ENCODE measurements around the gene S100A9. TPM values are rescaled to one million over a fixed set of nuclear protein-coding genes. Genes with fewer than 3 reads are reported as not detected.
A peak's percentile ranks its signal among the peaks of the same experiment; 100 is the strongest.

S100A9 gene
- polyA plus RNA-seq, 3 donors = 20,498 to 43,602 (median 40,800) TPM

DNA sequence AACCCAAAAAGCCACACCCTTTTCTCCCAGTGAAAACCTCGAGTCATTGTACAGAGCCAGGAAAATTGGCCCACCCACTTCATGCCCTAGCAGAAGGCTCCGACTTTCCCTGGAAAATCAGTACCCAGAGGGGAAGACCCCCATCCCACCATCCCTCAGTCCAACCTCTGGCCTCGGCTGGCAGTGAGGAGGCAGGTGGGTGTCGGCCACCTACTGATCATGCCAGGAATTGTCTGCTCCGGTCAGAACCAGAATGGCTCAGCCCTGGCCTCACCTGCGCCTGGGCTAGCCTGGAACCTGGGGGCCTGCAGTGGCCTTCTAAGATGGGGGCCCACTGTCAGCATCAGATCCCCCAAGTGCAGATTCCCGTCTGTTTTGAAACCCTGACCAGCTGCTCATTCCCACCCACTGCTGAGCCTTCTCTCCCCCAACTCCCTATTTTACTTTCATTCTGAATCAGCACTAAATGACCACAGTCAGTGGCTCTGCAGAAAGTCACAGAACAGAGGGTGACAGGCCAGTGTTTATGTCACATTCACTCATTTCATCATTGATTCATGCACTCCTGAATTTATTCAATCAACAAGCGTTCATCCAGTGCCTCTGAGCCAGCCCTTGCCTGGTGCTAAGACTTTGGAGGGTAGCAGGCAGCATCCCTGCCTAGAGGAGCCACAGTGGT, 3.0 kb upstream of the S100A9 start:
- Mint-ChIP-seq H3K4me3 (no peak overlapping the region), H3K4me1 (peaks cover 46% of the 10 kb centered on the region), H3K27ac (no peak overlapping the region), H3K9me3 (peaks cover 0 to 6% (median 2%) of the 10 kb centered on the region in 7 donors), H3K36me3 (peaks cover 10 to 20% of the 10 kb centered on the region in 2 donors), H3K27me3 (ENCODE audit: low read depth in 3 of 3) (peaks cover 4 to 9% (median 5%) of the 10 kb centered on the region in 3 donors)
- peaks cover 43% of the 10 kb centered on the region for H3K79me2 ChIP-seq (ENCODE audit: insufficient read depth, low read length)
- H3K36me3 ChIP-seq (replicated peaks in 1 of 2; ENCODE audit: control insufficient read depth in 1 of 2, insufficient read depth in 2 of 2, low read length in 2 of 2) = peaks cover 10 to 16% of the 10 kb centered on the region in 2 donors
- no peak overlapping the region for H3K27ac ChIP-seq (ENCODE audit: low read depth in 1 of 2, low read length in 2 of 2)
- no peak overlapping the region for H3K4me2 ChIP-seq (replicated peaks; ENCODE audit: extremely low read depth, low read length, poor library complexity, severe bottlenecking)
- TF ChIP-seq CTCF (IDR thresholded peaks at IDR 0.05) = no peak
- peaks cover 23% of the 10 kb centered on the region for H4K20me1 ChIP-seq (ENCODE audit: insufficient read depth, low read length)
- H3K9me3 ChIP-seq (replicated peaks in 1 of 2; ENCODE audit: control insufficient read depth in 1 of 2, insufficient read depth in 1 of 2, low read length in 2 of 2) = no peaks in the 10 kb centered on the region
- H3K4me1 ChIP-seq (ENCODE audit: control insufficient read depth in 1 of 2, insufficient read depth in 2 of 2, low read length in 2 of 2) = peaks cover 28 to 49% of the 10 kb centered on the region in 2 donors
- intact Hi-C loops (cut with micrococcal nuclease) = no loop called here
- no peaks in the 10 kb centered on the region for H3K27me3 ChIP-seq (ENCODE audit: control insufficient read depth in 2 of 2, insufficient read depth in 2 of 2, low read length in 2 of 2)
- no peak overlapping the region for H3K9ac ChIP-seq (ENCODE audit: insufficient read depth, low read length, poor library complexity, severe bottlenecking)
- no peak for DNase-seq
- WGBS (ENCODE audit: insufficient coverage) = 97% methylated on average over 7 of the region's 8 CpGs
- H2AFZ ChIP-seq (ENCODE audit: insufficient read depth, low read depth, low read length, poor library complexity, severe bottlenecking) = no peak overlapping the region
- H3K4me3 ChIP-seq (replicated peaks in 1 of 3; ENCODE audit: low read depth in 2 of 3, low read length in 3 of 3) = no peak overlapping the region

DNA sequence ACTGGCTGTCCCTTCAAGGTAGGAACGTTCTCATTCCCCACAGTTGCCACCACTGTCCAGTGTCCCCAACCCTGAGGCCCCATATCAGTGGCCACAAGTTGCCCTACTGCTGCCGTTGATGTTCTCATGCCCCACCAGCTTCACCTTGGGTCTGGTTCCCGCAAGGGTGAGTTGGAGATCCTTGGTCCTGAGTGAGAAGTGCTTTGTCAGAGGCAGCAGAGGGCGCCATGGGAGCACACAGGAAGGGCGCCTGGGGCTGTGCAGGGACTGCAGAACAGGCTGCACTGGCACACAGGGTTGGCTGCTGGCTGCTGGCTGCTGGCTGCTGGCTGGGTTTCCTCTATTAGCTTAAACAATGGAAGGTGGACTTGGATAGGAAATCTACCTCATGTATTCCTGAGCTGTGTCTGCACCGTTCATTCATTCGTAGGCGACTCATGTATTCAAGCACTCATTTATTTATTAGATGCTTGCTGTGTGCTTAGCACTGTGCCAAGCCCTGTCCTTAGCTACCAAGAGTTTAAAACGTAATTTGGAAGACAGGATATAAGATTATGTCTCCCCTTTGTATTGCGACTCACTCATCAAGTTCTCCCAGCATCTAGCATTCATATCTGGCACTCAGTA, 2.1 kb upstream of the S100A9 start:
- Histone ChIP-seq H3K36me3 (replicated peaks in 1 of 2; ENCODE audit: control insufficient read depth in 1 of 2, insufficient read depth in 2 of 2, low read length in 2 of 2) (peaks cover 17 to 25% of the 10 kb centered on the region in 2 donors), H3K4me2 (replicated peaks; ENCODE audit: extremely low read depth, low read length, poor library complexity, severe bottlenecking) (peak overlapping the region; percentile 96), H3K79me2 (ENCODE audit: insufficient read depth, low read length) (peaks cover 51% of the 10 kb centered on the region), H3K27ac (ENCODE audit: low read depth in 1 of 2, low read length in 2 of 2) (peak overlapping the region in 1 of 2 donors; percentile 85), H2AFZ (ENCODE audit: insufficient read depth, low read depth, low read length, poor library complexity, severe bottlenecking) (no peak overlapping the region), H3K9ac (ENCODE audit: insufficient read depth, low read length, poor library complexity, severe bottlenecking) (no peak overlapping the region), H3K27me3 (ENCODE audit: control insufficient read depth in 2 of 2, insufficient read depth in 2 of 2, low read length in 2 of 2) (no peaks in the 10 kb centered on the region), H3K9me3 (replicated peaks in 1 of 2; ENCODE audit: control insufficient read depth in 1 of 2, insufficient read depth in 1 of 2, low read length in 2 of 2) (no peaks in the 10 kb centered on the region), H4K20me1 (ENCODE audit: insufficient read depth, low read length) (peaks cover 32% of the 10 kb centered on the region), H3K4me1 (ENCODE audit: control insufficient read depth in 1 of 2, insufficient read depth in 2 of 2, low read length in 2 of 2) (peaks cover 35 to 53% of the 10 kb centered on the region in 2 donors), H3K4me3 (replicated peaks in 1 of 3; ENCODE audit: low read depth in 2 of 3, low read length in 3 of 3) (peak overlapping the region in 1 of 3 experiments; percentile 97)
- intact Hi-C loops (cut with micrococcal nuclease) = no loop called here
- peak; percentile 79 to 88 (median 85) for DNase-seq
- Mint-ChIP-seq H3K27ac (peak overlapping the region in 3 of 7 donors; percentile 41 to 97 (median 73)), H3K4me3 (peak overlapping the region in 1 of 2 donors; percentile 30), H3K9me3 (peaks cover 0 to 6% (median 2%) of the 10 kb centered on the region in 7 donors), H3K27me3 (ENCODE audit: low read depth in 3 of 3) (peaks cover 2 to 9% (median 5%) of the 10 kb centered on the region in 3 donors), H3K4me1 (peaks cover 50% of the 10 kb centered on the region), H3K36me3 (peaks cover 19 to 29% of the 10 kb centered on the region in 2 donors)
- 66% methylated on average over 3 of the region's 10 CpGs for WGBS (ENCODE audit: insufficient coverage)
- peak; percentile 84 for TF ChIP-seq CTCF (IDR thresholded peaks at IDR 0.05)
